OCI-LY3 (cell line): ENCODE results near the gene GPBAR1.

Source experiments
- H2AFZ ChIP-seq: fragments of 200-600, 300-600 bp; shearing (Covaris generic); 2 replicates; pipeline ENCODE4 v1.6.0; 2014; ENCODE audit warnings: antibody characterized with exemption, low read depth, low read length
- H3K27ac ChIP-seq: fragments of 200-600, 300-600 bp; sonication (generic); 2 replicates; pipeline ENCODE4 v1.5.1; 2014; ENCODE audit warnings: mild to moderate bottlenecking, low read length, moderate library complexity, mixed read lengths
- H3K27me3 ChIP-seq: fragments of 200-600, 300-600 bp; sonication (generic); 2 replicates; pipeline ENCODE4 v1.6.1; 2014; ENCODE audit warnings: low read depth, low read length, mixed read lengths
- H3K36me3 ChIP-seq: fragments of 200-600, 300-600 bp; sonication (generic); replicated peaks from 2 replicates; pipeline ENCODE3; 2014; ENCODE audit warnings: low read depth, low read length, mixed read lengths
- H3K4me1 ChIP-seq: fragments of 300-600, 200-600 bp; sonication (generic); 2 replicates; pipeline ENCODE4 v1.6.1; 2014; ENCODE audit warnings: low read length, mixed read lengths
- H3K4me2 ChIP-seq: fragments of 200-600, 300-600 bp; sonication (generic); 2 replicates; pipeline ENCODE4 v1.6.1; 2014; ENCODE audit warnings: low read length, mixed read lengths
- H3K4me3 ChIP-seq: fragments of 300-600, 200-600 bp; sonication (generic); 2 replicates; pipeline ENCODE4 v1.5.1; 2014; ENCODE audit warnings: antibody characterized with exemption, mild to moderate bottlenecking, low read length, moderate library complexity
- H3K79me2 ChIP-seq: fragments of 300-600, 200-600 bp; shearing (Covaris generic); 2 replicates; pipeline ENCODE4 v1.6.1; 2014; ENCODE audit warnings: mild to moderate bottlenecking, low read length, mixed read lengths
- H3K9ac ChIP-seq: fragments of 300-600, 200-600 bp; shearing (Covaris generic); 2 replicates; pipeline ENCODE4 v1.6.0; 2014; ENCODE audit warnings: mild to moderate bottlenecking, low read length, moderate library complexity
- H3K9me3 ChIP-seq: fragments of 200-600, 300-600 bp; shearing (Covaris generic); 2 replicates; pipeline ENCODE4 v1.6.1; 2014; ENCODE audit warnings: low read length, mixed read lengths; ENCODE audit not compliant: insufficient read depth
- H4K20me1 ChIP-seq: fragments of 200-600, 300-600 bp; sonication (generic); 2 replicates; pipeline ENCODE4 v1.6.1; 2016; ENCODE audit warnings: low read length, mixed read lengths; ENCODE audit not compliant: insufficient read depth
- CTCF ChIP-seq: fragments of 200-600, 300-600 bp; sonication (generic); IDR thresholded peaks from 2 replicates; pipeline ENCODE4 v1.5.1; 2014; ENCODE audit warnings: antibody characterized with exemption, low read length, low read depth
- EZH2phosphoT487 ChIP-seq: fragments of 200-600 bp; shearing (Covaris generic); IDR thresholded peaks from 2 replicates; pipeline ENCODE4 v1.6.1; 2018; ENCODE audit warnings: antibody characterized with exemption, mixed run types, low read depth

Gene GPBAR1

GRCh38 chr2:218229239-218229638, 31.6 kb upstream of the GPBAR1 start:
- Histone ChIP-seq H3K79me2 (peaks cover 86% of the 10 kb centered on the region), H3K27ac (peak overlapping the region; percentile 100), H3K27me3 (no peaks in the 10 kb centered on the region), H4K20me1 (peaks cover 43% of the 10 kb centered on the region), H3K4me3 (peak overlapping the region; percentile 43; the same call in 1 of the 2 replicates), H3K9ac (peak overlapping the region; percentile 76), H3K4me2 (peak overlapping the region; percentile 80), H3K9me3 (no peaks in the 10 kb centered on the region), H2AFZ (no peak overlapping the region), H3K4me1 (peaks cover 69% of the 10 kb centered on the region), H3K36me3 (peaks cover 65% of the 10 kb centered on the region)
- TF ChIP-seq CTCF (no peak), EZH2phosphoT487 (no peak)

DNA sequence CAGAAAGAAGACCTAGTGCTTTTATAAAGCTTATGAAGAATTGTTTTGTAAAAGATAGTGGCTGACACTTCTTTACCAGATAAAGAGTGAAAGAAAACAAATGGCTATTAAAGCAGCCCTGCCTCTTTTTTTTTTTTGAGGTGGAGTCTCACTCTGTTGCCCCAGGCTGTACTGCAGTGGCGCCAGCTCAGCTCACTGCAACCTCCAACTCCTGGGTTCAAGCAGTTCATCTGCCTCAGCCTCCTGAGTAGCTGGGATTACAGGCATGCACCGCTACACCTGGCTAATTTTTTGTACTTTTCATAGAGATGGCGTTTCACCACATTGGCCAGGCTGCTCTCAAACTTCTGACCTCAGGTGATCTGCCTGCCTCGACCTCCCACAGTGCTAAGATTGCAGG, 31.0 kb upstream of the GPBAR1 start:
- Histone ChIP-seq H3K4me3 (peak overlapping the region; percentile 43), H3K27me3 (no peaks in the 10 kb centered on the region), H3K9ac (peak overlapping the region; percentile 76), H2AFZ (no peak overlapping the region), H3K4me1 (peaks cover 63% of the 10 kb centered on the region), H3K4me2 (peak overlapping the region; percentile 80), H4K20me1 (peaks cover 43% of the 10 kb centered on the region), H3K9me3 (no peaks in the 10 kb centered on the region), H3K36me3 (peaks cover 65% of the 10 kb centered on the region), H3K27ac (peak overlapping the region; percentile 100), H3K79me2 (peaks cover 86% of the 10 kb centered on the region)
- TF ChIP-seq CTCF: no peak
- no peak for TF ChIP-seq EZH2phosphoT487

GRCh38 chr2:218230882-218231281, 29.9 kb upstream of the GPBAR1 start:
- TF ChIP-seq EZH2phosphoT487 (no peak), CTCF (no peak)
- Histone ChIP-seq H3K4me2 (peak overlapping the region; percentile 80; the same call in 1 of the 2 replicates), H3K9me3 (no peaks in the 10 kb centered on the region), H3K4me3 (no peak overlapping the region), H3K27ac (peak overlapping the region; percentile 100), H3K4me1 (peaks cover 52% of the 10 kb centered on the region), H3K27me3 (no peaks in the 10 kb centered on the region), H3K9ac (no peak overlapping the region; the same call in 1 of the 2 replicates), H4K20me1 (peaks cover 34% of the 10 kb centered on the region), H2AFZ (no peak overlapping the region), H3K36me3 (peaks cover 65% of the 10 kb centered on the region), H3K79me2 (peaks cover 86% of the 10 kb centered on the region)

- Histone ChIP-seq H3K36me3 (peaks cover 66% of the 10 kb centered on the region), H3K9me3 (no peaks in the 10 kb centered on the region), H3K4me2 (no peak overlapping the region), H3K9ac (no peak overlapping the region), H3K79me2 (peaks cover 72% of the 10 kb centered on the region), H3K27me3 (no peaks in the 10 kb centered on the region), H4K20me1 (peaks cover 34% of the 10 kb centered on the region), H3K4me1 (peaks cover 28% of the 10 kb centered on the region), H3K4me3 (no peak overlapping the region), H2AFZ (no peak overlapping the region), H3K27ac (no peak overlapping the region)
- TF ChIP-seq EZH2phosphoT487 (no peak), CTCF (no peak)
Measured at GRCh38 chr2:218233543-218233942, 27.3 kb upstream of the GPBAR1 start.
